Measurements from ENCODE around the gene MEA1. TPM values are rescaled to one million over a fixed set of nuclear protein-coding genes. Genes with fewer than 3 reads are reported as not detected.

MEA1 gene
- total RNA-seq: 10 to 100 TPM; 29.6 to 34.3 (median 34.2) TPM
- total RNA-seq (2013): 59.8 TPM

DNA sequence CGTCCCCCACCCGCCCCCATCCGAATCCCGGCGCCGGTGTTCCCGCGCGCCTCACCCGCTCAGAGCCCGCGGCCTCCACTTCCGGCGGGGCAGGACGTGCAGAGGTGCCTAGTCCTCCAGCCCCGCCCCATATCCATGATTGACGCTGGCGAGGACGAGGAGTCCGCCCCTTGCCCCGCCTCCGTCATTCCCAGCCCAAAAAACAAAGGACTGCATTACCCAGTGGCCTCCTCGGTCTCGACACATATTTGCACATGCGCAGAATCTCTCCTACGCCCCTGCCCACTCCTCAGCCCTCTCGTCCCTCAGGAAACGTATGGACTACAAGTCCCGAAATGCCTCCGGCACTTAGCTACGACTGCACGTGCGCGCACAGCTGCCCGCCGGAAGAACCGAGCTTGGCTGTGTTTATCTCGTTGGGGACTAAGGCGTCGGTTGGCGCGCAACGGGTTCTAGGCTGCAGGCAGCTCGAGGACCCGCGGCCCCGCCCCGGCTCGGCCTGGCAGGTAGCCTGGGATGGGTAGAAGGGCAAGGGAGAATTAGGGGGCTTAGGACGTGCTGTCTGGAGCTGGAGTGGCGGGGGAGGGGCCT lies at the start of gene MEA1, which contains the start of gene KLHDC3:
Gene MEA1, minus strand, starts transcription at position 104 of the 591 bp plus-strand sequence. CDS start 133 bp downstream, outside the sequence.
Gene KLHDC3, plus strand, starts transcription at position 407 of the 591 bp plus-strand sequence. CDS start 2,944 bp downstream, outside the sequence.
- H3K4me3 Mint-ChIP-seq: peak within 1 kb of the TSS; percentile 97
- Histone ChIP-seq H3K4me1 (ENCODE audit: control insufficient read depth, insufficient read depth, low read length) (peaks cover 40% of the 10 kb centered on the region), H3K27ac (ENCODE audit: low read length) (peak within 1 kb of the TSS; percentile 56), H3K36me3 (ENCODE audit: control insufficient read depth, insufficient read depth, low read length) (peaks cover 44% of the 10 kb centered on the region), H3K9me3 (ENCODE audit: control insufficient read depth, insufficient read depth, low read length) (no peaks in the 10 kb centered on the region), H3K27me3 (ENCODE audit: control insufficient read depth, insufficient read depth, low read length) (no peaks in the 10 kb centered on the region), H3K4me3 (ENCODE audit: low read length) (peak within 1 kb of the TSS; percentile 78)
- ATAC-seq (peak; percentile 90 to 97 (median 90)), DNase-seq (peak; percentile 86 to 99)
- TF ChIP-seq, protein P1, sequence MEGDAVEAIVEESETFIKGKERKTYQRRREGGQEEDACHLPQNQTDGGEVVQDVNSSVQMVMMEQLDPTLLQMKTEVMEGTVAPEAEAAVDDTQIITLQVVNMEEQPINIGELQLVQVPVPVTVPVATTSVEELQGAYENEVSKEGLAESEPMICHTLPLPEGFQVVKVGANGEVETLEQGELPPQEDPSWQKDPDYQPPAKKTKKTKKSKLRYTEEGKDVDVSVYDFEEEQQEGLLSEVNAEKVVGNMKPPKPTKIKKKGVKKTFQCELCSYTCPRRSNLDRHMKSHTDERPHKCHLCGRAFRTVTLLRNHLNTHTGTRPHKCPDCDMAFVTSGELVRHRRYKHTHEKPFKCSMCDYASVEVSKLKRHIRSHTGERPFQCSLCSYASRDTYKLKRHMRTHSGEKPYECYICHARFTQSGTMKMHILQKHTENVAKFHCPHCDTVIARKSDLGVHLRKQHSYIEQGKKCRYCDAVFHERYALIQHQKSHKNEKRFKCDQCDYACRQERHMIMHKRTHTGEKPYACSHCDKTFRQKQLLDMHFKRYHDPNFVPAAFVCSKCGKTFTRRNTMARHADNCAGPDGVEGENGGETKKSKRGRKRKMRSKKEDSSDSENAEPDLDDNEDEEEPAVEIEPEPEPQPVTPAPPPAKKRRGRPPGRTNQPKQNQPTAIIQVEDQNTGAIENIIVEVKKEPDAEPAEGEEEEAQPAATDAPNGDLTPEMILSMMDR (IDR thresholded peaks at IDR 0.05): no peak
- H3K36me3 Mint-ChIP-seq: peaks cover 3% of the 10 kb centered on the region
- intact Hi-C loops (cut with micrococcal nuclease): loop anchor here (1.0 kb wide), 3 partner anchors 30 to 85 kb away; partner anchors contain the start of genes CNPY3, KLC4, MRPL2 and PPP2R5D
- H3K9me3 Mint-ChIP-seq: no peaks in the 10 kb centered on the region
- peak within 1 kb of the TSS; percentile 87 to 93 for H3K27ac Mint-ChIP-seq
- no peaks in the 10 kb centered on the region for H3K27me3 Mint-ChIP-seq (ENCODE audit: low read depth in 2 of 2)
- WGBS (ENCODE audit: insufficient coverage): under 1% methylated on average over 51 of the region's 51 CpGs
- peaks cover 38 to 59% of the 10 kb centered on the region in 2 donors for H3K4me1 Mint-ChIP-seq

DNA sequence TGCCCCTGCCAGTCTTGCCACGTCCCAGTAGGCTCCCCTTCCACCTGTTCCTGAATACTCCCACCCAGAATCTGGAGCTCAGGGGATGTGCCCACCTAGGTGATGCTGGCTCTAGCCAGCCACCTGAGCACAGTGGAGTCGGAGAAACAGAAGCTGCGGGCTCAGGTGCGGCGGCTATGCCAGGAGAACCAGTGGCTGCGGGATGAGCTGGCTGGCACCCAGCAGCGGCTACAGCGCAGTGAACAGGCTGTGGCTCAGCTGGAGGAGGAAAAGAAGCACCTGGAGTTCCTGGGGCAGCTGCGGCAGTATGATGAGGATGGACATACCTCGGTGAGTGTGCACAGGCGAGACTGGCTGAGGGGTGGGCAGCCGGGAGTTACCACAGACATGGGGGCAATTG lies 49.1 kb upstream of the MEA1 start:
- Mint-ChIP-seq H3K27me3 (ENCODE audit: low read depth in 2 of 2) (no peaks in the 10 kb centered on the region), H3K4me3 (no peak overlapping the region), H3K27ac (no peak overlapping the region), H3K36me3 (no peaks in the 10 kb centered on the region), H3K4me1 (peaks cover 17 to 33% of the 10 kb centered on the region in 2 donors), H3K9me3 (no peaks in the 10 kb centered on the region)
- Histone ChIP-seq H3K27ac (ENCODE audit: low read length) (no peak overlapping the region), H3K36me3 (ENCODE audit: control insufficient read depth, insufficient read depth, low read length) (peaks cover 16% of the 10 kb centered on the region), H3K4me3 (ENCODE audit: low read length) (no peak overlapping the region), H3K9me3 (ENCODE audit: control insufficient read depth, insufficient read depth, low read length) (no peaks in the 10 kb centered on the region), H3K4me1 (ENCODE audit: control insufficient read depth, insufficient read depth, low read length) (peaks cover 20% of the 10 kb centered on the region), H3K27me3 (ENCODE audit: control insufficient read depth, insufficient read depth, low read length) (no peaks in the 10 kb centered on the region)
- DNase-seq (no peak), ATAC-seq (no peak)
- TF ChIP-seq, protein P1 (IDR thresholded peaks at IDR 0.05): no peak
- intact Hi-C loops (cut with micrococcal nuclease): no loop called here
- WGBS (ENCODE audit: insufficient coverage): 93% methylated on average over 12 of the region's 12 CpGs

DNA sequence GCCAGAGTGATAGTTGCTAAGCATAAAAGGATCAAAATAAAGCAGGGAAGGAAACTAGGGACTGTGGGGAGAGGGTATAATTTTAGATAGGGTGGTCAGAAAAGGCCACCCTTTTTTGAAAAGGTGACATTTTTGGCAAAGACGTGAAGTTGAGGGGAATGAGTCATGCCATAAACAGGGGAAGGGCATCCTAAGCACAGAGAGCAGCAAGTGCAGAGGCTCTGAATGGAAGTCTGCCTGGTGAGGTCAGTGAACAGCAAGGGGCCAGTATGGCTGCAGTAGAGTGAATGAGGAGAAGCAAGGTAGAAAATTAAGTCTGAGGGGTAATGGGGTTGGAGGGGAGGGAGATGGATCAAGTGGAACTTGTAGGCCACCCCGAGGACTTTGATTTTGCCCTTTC lies 48.1 kb upstream of the MEA1 start:
- Mint-ChIP-seq H3K27ac (peak overlapping the region in 1 of 2 donors; percentile 98), H3K4me1 (peaks cover 19 to 33% of the 10 kb centered on the region in 2 donors), H3K4me3 (peak overlapping the region; percentile 37), H3K36me3 (no peaks in the 10 kb centered on the region), H3K27me3 (ENCODE audit: low read depth in 2 of 2) (no peaks in the 10 kb centered on the region), H3K9me3 (no peaks in the 10 kb centered on the region)
- Histone ChIP-seq H3K9me3 (ENCODE audit: control insufficient read depth, insufficient read depth, low read length) (no peaks in the 10 kb centered on the region), H3K36me3 (ENCODE audit: control insufficient read depth, insufficient read depth, low read length) (peaks cover 19% of the 10 kb centered on the region), H3K27me3 (ENCODE audit: control insufficient read depth, insufficient read depth, low read length) (no peaks in the 10 kb centered on the region), H3K4me1 (ENCODE audit: control insufficient read depth, insufficient read depth, low read length) (peaks cover 20% of the 10 kb centered on the region), H3K4me3 (ENCODE audit: low read length) (no peak overlapping the region), H3K27ac (ENCODE audit: low read length) (no peak overlapping the region)
- WGBS (ENCODE audit: insufficient coverage): 79% methylated on average over 2 of the region's 2 CpGs
- intact Hi-C loops (cut with micrococcal nuclease): no loop called here
- DNase-seq (no peak), ATAC-seq (no peak)
- TF ChIP-seq, protein P1 (IDR thresholded peaks at IDR 0.05): no peak
